Right lobe of liver (tissue), 6 donors: ENCODE results near the gene HDDC2. TPM values are rescaled to one million over a fixed set of nuclear protein-coding genes. Genes with fewer than 3 reads are reported as not detected.

Experiments used
- ATAC-seq, 4 donors: fragments of 200-7000 bp; cut with Tn5 transposase; one replicate each; pipeline ENCODE4 v1.9.1; 2020; ENCODE audit warnings: mild to moderate bottlenecking in 4 of 4, moderate library complexity in 4 of 4
- DNase-seq, 3 donors: peaks; one replicate each; pipeline ENCODE4 v3.0.0-alpha.2; 2020
- H3K27ac ChIP-seq, 3 donors: fragments of 200-600 bp; one replicate each; pipeline ENCODE4 v1.8.0; 2022
- H3K27me3 ChIP-seq, 2 donors: fragments of 200-600 bp; one replicate each; pipeline ENCODE4 v1.8.0; 2022
- H3K36me3 ChIP-seq, 4 donors: fragments of 200-600 bp; sonication (generic) in 1 of 4; one replicate each; pipeline versions ENCODE4 v1.5.1 to v1.8.0; 2017 to 2022; ENCODE audit warnings: control low read depth in 1 of 4
- H3K4me1 ChIP-seq, 4 donors: fragments of 200-600 bp; sonication (generic) in 1 of 4; one replicate each; pipeline versions ENCODE4 v1.5.1 to v1.8.0; 2017 to 2022; ENCODE audit warnings: control low read depth in 1 of 4
- H3K4me3 ChIP-seq, 3 donors: fragments of 200-600 bp; one replicate each; pipeline ENCODE4 v1.8.0; 2022
- H3K9me3 ChIP-seq, 4 donors: fragments of 200-600 bp; sonication (generic) in 1 of 4; one replicate each; pipeline versions ENCODE4 v1.5.1 to v1.8.0; 2017 to 2022; ENCODE audit warnings: control low read depth in 1 of 4
- POLR2A ChIP-seq: fragments of 450-650 bp; IDR thresholded peaks from one replicate; pipeline ENCODE4 v1.6.1; 2017; ENCODE audit warnings: antibody characterized with exemption, mild to moderate bottlenecking
- WGBS: methylation state at CpG from one replicate; pipeline ENCODE4 v1.1.6; 2018; ENCODE audit warnings: low coverage, low lambda C conversion rate; ENCODE audit not compliant: insufficient coverage; ENCODE audit errors: missing lambda C conversion rate; 5-methylcytosine and 5-hydroxymethylcytosine counted together
- intact Hi-C, 2 donors: fragments of 100-400 bp; cut with DNase I; formaldehyde crosslinking; loops; one replicate each; pipeline versions ENCODE4 v1.11.2 to v1.14.1; 2022
- total RNA-seq, 6 experiments: library from RNA; depleted of rRNA in 2 of 6; stranded (reverse); fragments of >200 nt in 2 of 6; fragmentation: NEBNext Ultra II Directional in 3 of 6; extraction: Animal tissue kit (Norgen Biotek cat#: 25700) in 3 of 6; gene quantifications; one replicate each; pipeline versions ENCODE4 v1.1.0 to v1.2.4, GENCODE V29; 2016 to 2023
- TF ChIP-seq, protein P1 (sequence below), 4 donors: fragments of 200-600 bp in 3 of 4; fragments of 450-650 bp in 1 of 4; IDR thresholded peaks; one replicate each; pipeline versions ENCODE4 v1.5.1 to v1.8.0; 2016 to 2022; ENCODE audit warnings: antibody characterized with exemption in 4 of 4, mild to moderate bottlenecking in 2 of 4
- donor health status: DM: no; HTN: yes; CAD: no.
- donor health status: DM: no; HTN: no; CAD: no.
- donor health status: DM: no; HTN: no; CAD: no.
- donor health status: DM: no; HTN: yes; CAD: no.
- donor health status: DM: no; HTN: yes; CAD: no.

Gene HDDC2
- total RNA-seq, 6 experiments from 2014 or later, result 6.8 to 15.6 (median 9.5) TPM

DNA sequence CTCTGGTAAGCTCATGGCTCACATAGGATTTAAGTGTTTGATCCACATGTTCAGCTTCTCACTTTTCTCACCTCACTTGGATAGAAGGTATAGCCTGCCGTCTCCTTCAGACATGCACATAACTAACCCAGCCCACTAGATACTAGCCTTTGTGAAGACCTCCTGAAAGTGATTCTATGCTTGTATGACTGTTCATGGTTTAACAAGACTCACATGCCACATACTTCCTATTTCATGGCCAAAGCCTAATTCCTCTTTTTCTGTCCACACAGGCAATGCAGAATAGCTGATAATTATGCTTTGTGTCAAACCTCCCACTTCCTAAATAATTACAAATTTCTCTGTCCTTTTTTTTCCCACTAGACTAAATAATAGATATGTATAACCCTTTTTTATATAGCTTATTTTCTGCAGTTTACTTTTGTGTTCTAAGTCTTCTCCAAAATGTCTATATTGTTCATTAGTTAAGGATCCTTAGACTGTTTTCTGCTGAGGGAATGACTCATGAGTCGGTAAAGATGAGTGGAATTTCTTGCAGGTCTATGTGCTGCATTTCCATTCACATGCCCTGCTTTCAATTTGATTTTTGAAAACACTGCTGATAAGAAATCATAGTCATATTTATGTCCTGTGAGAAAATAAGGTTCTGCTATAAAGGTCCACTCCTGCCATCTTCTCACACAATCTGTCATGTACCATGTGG lies 43.0 kb downstream of the HDDC2 start:
- WGBS, result 65% methylated on average over 2 of the region's 2 CpGs
- TF ChIP-seq, protein P1, sequence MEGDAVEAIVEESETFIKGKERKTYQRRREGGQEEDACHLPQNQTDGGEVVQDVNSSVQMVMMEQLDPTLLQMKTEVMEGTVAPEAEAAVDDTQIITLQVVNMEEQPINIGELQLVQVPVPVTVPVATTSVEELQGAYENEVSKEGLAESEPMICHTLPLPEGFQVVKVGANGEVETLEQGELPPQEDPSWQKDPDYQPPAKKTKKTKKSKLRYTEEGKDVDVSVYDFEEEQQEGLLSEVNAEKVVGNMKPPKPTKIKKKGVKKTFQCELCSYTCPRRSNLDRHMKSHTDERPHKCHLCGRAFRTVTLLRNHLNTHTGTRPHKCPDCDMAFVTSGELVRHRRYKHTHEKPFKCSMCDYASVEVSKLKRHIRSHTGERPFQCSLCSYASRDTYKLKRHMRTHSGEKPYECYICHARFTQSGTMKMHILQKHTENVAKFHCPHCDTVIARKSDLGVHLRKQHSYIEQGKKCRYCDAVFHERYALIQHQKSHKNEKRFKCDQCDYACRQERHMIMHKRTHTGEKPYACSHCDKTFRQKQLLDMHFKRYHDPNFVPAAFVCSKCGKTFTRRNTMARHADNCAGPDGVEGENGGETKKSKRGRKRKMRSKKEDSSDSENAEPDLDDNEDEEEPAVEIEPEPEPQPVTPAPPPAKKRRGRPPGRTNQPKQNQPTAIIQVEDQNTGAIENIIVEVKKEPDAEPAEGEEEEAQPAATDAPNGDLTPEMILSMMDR (IDR thresholded peaks at IDR 0.05), result no peak
- TF ChIP-seq POLR2A, result no peak
- H3K4me1 ChIP-seq, result no peaks in the 10 kb centered on the region
- H3K27ac ChIP-seq, result no peak overlapping the region
- no peaks in the 10 kb centered on the region for H3K9me3 ChIP-seq
- DNase-seq (no peak), ATAC-seq (peak in 2 of 4 donors; percentile 48 to 50)
- H3K36me3 ChIP-seq, result no peaks in the 10 kb centered on the region
- intact Hi-C loops, result no loop called here
- H3K4me3 ChIP-seq, result no peak overlapping the region
- H3K27me3 ChIP-seq, result no peaks in the 10 kb centered on the region

DNA sequence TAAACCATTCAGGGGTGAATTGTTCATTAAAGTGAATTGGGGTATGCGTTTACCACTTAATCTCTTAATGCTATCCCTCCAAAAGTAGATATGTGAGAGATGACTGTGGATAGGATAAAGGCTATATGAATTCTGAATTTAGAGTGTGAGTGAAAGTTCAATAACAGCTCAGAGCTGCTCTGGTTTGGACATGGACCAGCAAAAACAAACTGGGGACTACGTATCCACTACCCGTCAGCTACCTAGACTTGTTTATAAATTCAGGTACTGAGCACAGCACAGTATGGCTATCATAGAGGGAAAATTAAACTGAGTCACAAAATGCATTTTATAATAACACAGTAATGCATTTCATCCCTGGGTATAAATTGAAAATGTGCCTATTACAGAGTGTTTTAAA lies 44.4 kb downstream of the HDDC2 start:
- H3K4me3 ChIP-seq, result no peak overlapping the region
- TF ChIP-seq POLR2A, result no peak
- TF ChIP-seq, protein P1 (IDR thresholded peaks at IDR 0.05), result no peak
- no peak for DNase-seq
- H3K27ac ChIP-seq, result no peak overlapping the region
- no peaks in the 10 kb centered on the region for H3K36me3 ChIP-seq
- 98% methylated on average over 3 of the region's 3 CpGs for WGBS
- no peaks in the 10 kb centered on the region for H3K27me3 ChIP-seq
- no peaks in the 10 kb centered on the region for H3K4me1 ChIP-seq
- H3K9me3 ChIP-seq, result no peaks in the 10 kb centered on the region
- intact Hi-C loops, result no loop called here
- no peak for ATAC-seq

DNA sequence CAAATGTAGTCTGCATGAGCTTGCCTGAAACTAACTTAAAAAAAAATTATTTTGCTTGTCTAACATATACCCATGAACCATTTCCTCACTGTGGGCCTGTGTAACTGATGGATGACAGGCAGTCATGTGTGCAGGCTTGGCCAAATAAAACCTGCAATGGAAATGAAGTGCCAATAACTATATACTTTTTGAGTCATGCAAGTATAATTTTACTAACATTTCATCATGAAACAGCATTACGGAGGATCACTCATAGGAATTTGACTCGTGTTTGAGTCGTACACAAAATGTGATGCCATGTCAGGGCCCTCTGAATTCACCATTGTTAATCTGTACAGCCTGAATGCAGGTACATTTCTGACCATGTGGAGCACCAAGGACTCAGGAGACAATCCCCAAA lies 46.6 kb downstream of the HDDC2 start:
- no peak for TF ChIP-seq POLR2A
- TF ChIP-seq, protein P1 (IDR thresholded peaks at IDR 0.05), result no peak
- 53% methylated on average over 3 of the region's 3 CpGs for WGBS
- Histone ChIP-seq H3K4me3 (no peak overlapping the region), H3K36me3 (no peaks in the 10 kb centered on the region), H3K9me3 (no peaks in the 10 kb centered on the region), H3K27ac (no peak overlapping the region), H3K4me1 (no peaks in the 10 kb centered on the region), H3K27me3 (no peaks in the 10 kb centered on the region)
- ATAC-seq, result no peak
- intact Hi-C loops, result no loop called here
- DNase-seq, result no peak

DNA sequence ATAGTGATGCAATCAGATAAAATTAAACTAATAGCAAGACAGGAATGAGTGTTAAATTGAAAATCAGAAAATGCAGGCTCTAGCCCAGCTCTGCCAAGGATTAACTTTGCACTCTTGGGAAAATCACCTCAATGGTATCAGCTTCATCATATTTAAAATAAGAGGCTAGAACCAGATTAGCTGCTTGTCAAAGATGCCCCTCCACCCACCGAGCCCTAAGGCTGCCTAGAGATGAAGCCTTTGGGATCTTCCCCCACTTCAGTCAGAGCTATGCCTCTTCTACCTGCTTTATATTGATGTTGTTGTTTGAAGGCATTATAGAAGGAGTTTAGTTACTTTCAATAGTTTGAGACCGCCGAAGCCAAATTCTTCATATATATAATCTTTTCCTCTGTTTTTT lies 47.4 kb downstream of the HDDC2 start:
- Histone ChIP-seq H3K4me3 (no peak overlapping the region), H3K9me3 (no peaks in the 10 kb centered on the region), H3K36me3 (no peaks in the 10 kb centered on the region), H3K4me1 (no peaks in the 10 kb centered on the region), H3K27me3 (no peaks in the 10 kb centered on the region), H3K27ac (no peak overlapping the region)
- 94% methylated on average over 3 of the region's 3 CpGs for WGBS
- no peak for TF ChIP-seq POLR2A
- TF ChIP-seq, protein P1 (IDR thresholded peaks at IDR 0.05), result no peak
- intact Hi-C loops, result no loop called here
- ATAC-seq (no peak), DNase-seq (no peak)
